SK-MEL-5 (cell line): ENCODE results near the gene FBXO10. TPM values are rescaled to one million over a fixed set of nuclear protein-coding genes. Genes with fewer than 3 reads are reported as not detected.
"Not testable (repeated sequence)": the region's sequence is repeated elsewhere in the genome, so short reads cannot be mapped to it uniquely, and the experiment has no call there.

ENCODE experiments used
- DNase-seq: peaks from one replicate; pipeline ENCODE4 v3.0.0-alpha.2; 2016; ENCODE audit warnings: low read depth, low spot score
- in situ Hi-C: cut with HindIII; loops from 2 replicates; pipeline ENCODE4 v1.10.0; 2016; ENCODE audit warnings: low sequenced_read_pairs, high pct_unique_total_duplicates, low pct_unique_long_range_greater_than_20kb
- total RNA-seq: library from RNA; depleted of rRNA; stranded (reverse); fragments of >200 nt; shearing (Covaris generic); gene quantifications from 2 replicates; pipeline ENCODE4 v1.2.3, GENCODE V29; 2014

FBXO10 gene
- total RNA-seq, 1 experiment from 2014 or later: 12.9 TPM

- DNase-seq: no peak
- in situ Hi-C loops: no loop called here
Observed at GRCh38 chr9:37531699-37532098, 44.5 kb downstream of the FBXO10 start.

- in situ Hi-C loops: no loop called here
- no peak for DNase-seq
Observed at GRCh38 chr9:37528652-37529471, 47.3 kb downstream of the FBXO10 start.

GRCh38 chr9:37523916-37524315 is 52.3 kb downstream of the FBXO10 start:
- no peak for DNase-seq
- in situ Hi-C loops: no loop called here

- in situ Hi-C loops: no loop called here
- no peak for DNase-seq
Observed at GRCh38 chr9:37522971-37523370, 53.2 kb downstream of the FBXO10 start.

- no peak for DNase-seq
- in situ Hi-C loops: no loop called here
Observed at GRCh38 chr9:37521111-37521510, 55.1 kb downstream of the FBXO10 start.

- no peak for DNase-seq
- in situ Hi-C loops: no loop called here
Observed at GRCh38 chr9:37520641-37521040, 55.5 kb downstream of the FBXO10 start.

- in situ Hi-C loops: no loop called here
- no peak for DNase-seq
Observed at GRCh38 chr9:37517923-37518322, 58.3 kb downstream of the FBXO10 start.

- in situ Hi-C loops: no loop called here
- DNase-seq: no peak
Observed at GRCh38 chr9:37515620-37516258, 60.4 kb downstream of the FBXO10 start.

- in situ Hi-C loops: no loop called here
- no peak for DNase-seq
Observed at GRCh38 chr9:37514999-37515398, 61.2 kb downstream of the FBXO10 start.

GRCh38 chr9:37514415-37514814 is 61.8 kb downstream of the FBXO10 start:
- in situ Hi-C loops, DNase-seq: not testable (repeated sequence)

GRCh38 chr9:37512437-37512836 is 63.7 kb downstream of the FBXO10 start:
- in situ Hi-C loops: no loop called here

GRCh38 chr9:37511016-37512010 is 64.9 kb downstream of the FBXO10 start:
- peak; percentile 48 for DNase-seq
- in situ Hi-C loops: no loop called here

More at GRCh38 chr9:37512437-37512836, 63.7 kb downstream of the FBXO10 start:
- DNase-seq: no peak

- DNase-seq, in situ Hi-C loops: not testable (repeated sequence)
Observed at GRCh38 chr9:37510053-37510452, 66.1 kb downstream of the FBXO10 start.

- in situ Hi-C loops: no loop called here
- DNase-seq: no peak
Observed at GRCh38 chr9:37509536-37509935, 66.6 kb downstream of the FBXO10 start.

- in situ Hi-C loops: no loop called here
- no peak for DNase-seq
Observed at GRCh38 chr9:37508834-37509206, 67.4 kb downstream of the FBXO10 start.

GRCh38 chr9:37508135-37508833 is 67.9 kb downstream of the FBXO10 start:
- no peak for DNase-seq
- in situ Hi-C loops: no loop called here

GRCh38 chr9:37507566-37508134 is 68.5 kb downstream of the FBXO10 start:
- DNase-seq: no peak

More at GRCh38 chr9:37507566-37508134, 68.5 kb downstream of the FBXO10 start:
- in situ Hi-C loops: no loop called here
